NCI-H345 (cell line): ENCODE results near the gene CD99L2.

Experiments
- DNase-seq: peaks from one replicate; lab custom pipeline; 2025; lab: John Stamatoyannopoulos, UW

Gene CD99L2

GRCh38 chrX:150762258-150763165 lies 136.0 kb downstream of the CD99L2 start:
- no peak for DNase-seq

DNA sequence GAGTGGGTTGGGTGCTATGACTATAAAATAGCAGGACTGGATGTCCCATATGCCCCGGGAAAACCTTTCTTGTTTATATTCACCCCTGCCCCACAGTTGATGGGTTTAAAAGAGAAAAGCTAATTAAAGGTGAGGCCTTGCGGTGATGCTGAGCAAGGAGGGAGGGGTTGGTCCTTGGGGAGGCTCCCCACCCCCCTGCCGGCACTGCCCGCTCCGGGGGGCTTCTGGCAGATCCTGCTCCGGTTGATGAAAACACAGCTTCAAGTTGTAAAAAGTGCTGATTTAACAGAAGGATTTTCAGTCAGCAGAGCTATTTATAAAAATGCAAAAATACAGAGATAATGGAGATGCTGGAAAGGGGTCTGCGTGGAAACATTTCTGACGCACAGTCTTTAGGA lies 136.7 kb downstream of the CD99L2 start:
- no peak for DNase-seq

DNA sequence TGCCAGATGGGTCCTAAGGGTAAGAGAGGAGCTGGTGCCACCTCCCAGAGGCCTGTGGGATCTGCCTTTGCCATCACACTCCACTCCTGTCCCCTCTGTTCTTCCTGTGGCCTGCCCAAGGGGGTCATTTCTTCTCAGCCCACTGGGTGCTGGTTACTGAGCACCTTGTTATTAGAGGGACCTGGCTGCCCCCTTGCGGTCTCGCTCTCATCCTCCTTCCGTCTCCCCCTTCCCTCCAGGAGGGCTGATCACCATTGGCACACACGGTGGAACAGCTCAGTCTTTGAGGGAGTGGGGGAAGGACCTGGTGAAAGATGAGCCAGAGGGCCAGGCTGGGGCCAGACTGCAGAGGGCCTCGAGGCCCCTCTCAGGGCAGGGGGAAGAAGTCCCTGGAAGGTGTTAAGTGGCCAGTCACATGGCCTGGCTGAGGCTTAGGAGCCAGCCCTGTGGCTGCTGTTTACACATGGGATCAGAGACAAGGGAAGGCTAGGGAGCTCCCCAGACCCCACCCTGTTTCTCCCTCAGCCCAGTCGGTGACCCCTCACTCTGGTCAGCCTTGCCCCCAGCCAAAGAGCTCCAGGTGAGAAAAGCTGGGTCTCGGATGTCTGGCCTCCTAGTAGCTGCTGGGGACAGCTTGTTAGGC lies 137.2 kb downstream of the CD99L2 start:
- no peak for DNase-seq

GRCh38 chrX:150759568-150760416 lies 138.7 kb downstream of the CD99L2 start:
- no peak for DNase-seq

DNA sequence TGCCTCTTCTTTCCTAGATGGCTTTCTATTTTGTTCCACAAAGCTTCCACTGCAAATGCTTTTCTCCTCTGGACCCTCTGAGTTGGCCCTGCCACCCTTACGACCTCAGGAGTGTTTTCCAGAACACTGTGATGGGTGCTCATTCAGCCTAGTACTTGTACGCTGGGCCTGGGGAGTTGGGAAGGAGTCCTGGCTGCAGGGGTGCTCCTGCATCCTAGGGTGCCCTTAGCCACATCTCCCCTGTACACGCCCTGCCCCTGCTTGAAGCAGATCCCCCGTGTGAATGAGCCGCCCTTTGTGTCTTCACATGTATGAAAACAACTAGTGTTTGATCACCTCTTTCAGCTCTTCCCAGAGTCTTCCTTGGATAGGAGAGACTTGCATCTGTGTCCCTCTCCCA lies 141.1 kb downstream of the CD99L2 start:
- DNase-seq, result no peak

GRCh38 chrX:150753968-150754367 lies 144.5 kb downstream of the CD99L2 start:
- no peak for DNase-seq

- DNase-seq, result no peak
Measured at GRCh38 chrX:150753357-150753756, 145.1 kb downstream of the CD99L2 start.

GRCh38 chrX:150752124-150752523 lies 146.3 kb downstream of the CD99L2 start:
- no peak for DNase-seq

- DNase-seq, result no peak
Measured at GRCh38 chrX:150736475-150736874, 162.0 kb downstream of the CD99L2 start.

DNA sequence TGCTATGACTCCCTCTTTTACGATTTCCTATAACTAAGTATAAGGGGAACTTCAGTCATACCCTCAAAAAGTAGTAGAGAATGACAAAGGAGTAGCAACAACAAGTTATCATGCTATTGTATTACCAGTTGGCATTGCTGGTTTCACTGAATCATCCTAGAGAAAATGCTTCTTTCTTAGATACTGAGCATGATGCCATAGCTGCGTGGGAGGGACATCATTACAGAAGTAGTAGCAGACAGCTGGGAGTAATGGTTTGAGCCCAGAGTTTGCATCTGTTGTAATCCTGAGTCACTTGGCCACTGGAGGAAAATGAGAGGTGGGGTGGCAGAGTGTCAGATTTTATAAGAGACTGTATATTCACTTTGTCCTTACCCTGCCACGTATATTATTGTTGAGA lies 166.7 kb downstream of the CD99L2 start:
- DNase-seq, result no peak

DNA sequence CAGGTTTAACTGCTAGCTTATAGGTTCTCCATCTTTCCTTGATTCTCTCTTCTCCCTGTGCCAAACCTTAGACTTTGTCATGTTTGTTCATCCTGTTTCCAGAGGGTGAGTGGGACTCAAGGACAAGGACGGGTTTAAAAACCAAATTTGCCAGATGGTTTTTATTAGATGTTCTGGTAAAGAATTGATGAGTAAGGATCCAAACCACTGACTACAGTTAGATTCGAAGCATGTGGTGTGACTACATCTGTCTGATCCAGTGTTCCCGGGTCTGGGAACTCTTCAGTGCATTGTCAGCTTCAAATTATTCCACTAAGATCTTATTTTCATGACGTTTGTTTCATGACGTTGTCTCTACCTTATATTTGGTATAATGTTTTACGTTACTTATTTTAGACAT lies 167.7 kb downstream of the CD99L2 start:
- no peak for DNase-seq

DNA sequence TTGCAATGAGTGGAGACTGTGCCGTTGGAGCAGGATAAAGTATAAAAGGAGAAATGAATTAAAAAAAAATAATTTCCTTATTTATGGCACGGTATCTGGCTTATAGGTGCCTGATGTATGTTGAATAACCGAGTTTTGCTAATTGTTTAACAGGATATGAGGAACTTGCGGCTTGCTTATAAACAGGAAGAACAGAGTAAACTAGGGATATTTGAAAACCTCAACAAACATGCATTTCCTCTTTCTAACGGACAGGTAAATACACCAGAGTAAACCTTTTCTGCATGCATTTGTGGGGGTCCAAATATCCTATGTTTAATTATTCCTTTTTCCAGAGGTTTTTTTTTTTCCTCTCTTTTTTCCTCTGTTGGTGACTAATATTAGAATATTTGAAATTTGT lies 168.5 kb downstream of the CD99L2 start:
- DNase-seq, result no peak

- DNase-seq, result no peak
Measured at GRCh38 chrX:150719621-150720020, 178.8 kb downstream of the CD99L2 start.
